Measurements from ENCODE around the gene CCDC200.
A peak's percentile ranks its signal among the peaks of the same experiment; 100 is the strongest.
"Not testable (repeated sequence)": the region's sequence is repeated elsewhere in the genome, so short reads cannot be mapped to it uniquely, and the experiment has no call there.

The CCDC200 gene

DNA sequence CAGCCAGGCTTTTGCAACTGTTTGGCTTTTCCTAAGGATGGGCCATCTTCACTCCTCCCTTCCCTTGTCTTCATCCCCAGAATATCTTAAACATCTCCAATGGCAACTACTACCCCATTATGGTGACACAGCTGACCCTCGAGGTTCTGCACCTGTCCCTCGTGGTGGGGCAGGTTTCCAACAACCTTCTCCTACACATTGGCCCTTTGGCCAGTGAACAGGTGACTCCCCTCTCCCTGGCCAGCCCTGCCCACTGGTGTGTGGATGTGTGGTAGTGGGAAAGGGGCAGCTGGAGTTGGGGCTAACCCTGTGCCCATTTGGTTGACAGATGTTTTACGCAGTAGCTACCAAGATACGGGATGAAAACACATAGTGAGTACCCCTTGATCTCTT is 12.1 kb downstream of the CCDC200 start:
- no peak for DNase-seq (ENCODE audit: low read depth)

DNA sequence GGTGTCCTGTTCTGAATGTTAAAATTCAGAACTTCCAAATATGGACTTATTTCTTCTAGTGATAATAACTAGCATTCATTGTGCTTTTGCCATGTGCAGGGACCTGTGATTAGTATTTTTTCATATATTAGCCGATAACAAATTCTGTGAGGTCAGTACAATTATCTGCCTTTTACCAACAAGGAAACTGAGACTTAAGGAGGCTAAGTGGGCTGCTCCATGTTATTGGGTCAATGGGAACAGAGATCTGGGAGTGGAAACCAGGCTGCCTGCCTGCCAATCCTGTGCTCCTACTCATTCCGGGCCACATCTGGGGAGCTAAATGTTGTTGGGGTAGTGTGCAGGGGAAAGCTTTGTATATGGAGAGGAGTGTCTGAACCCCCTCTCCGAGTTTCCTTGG is 13.1 kb downstream of the CCDC200 start:
- no peak for DNase-seq (ENCODE audit: low read depth)

- DNase-seq (ENCODE audit: low read depth) = no peak
Measured at GRCh38 chr17:43213545-43213944, 14.9 kb downstream of the CCDC200 start.

DNA sequence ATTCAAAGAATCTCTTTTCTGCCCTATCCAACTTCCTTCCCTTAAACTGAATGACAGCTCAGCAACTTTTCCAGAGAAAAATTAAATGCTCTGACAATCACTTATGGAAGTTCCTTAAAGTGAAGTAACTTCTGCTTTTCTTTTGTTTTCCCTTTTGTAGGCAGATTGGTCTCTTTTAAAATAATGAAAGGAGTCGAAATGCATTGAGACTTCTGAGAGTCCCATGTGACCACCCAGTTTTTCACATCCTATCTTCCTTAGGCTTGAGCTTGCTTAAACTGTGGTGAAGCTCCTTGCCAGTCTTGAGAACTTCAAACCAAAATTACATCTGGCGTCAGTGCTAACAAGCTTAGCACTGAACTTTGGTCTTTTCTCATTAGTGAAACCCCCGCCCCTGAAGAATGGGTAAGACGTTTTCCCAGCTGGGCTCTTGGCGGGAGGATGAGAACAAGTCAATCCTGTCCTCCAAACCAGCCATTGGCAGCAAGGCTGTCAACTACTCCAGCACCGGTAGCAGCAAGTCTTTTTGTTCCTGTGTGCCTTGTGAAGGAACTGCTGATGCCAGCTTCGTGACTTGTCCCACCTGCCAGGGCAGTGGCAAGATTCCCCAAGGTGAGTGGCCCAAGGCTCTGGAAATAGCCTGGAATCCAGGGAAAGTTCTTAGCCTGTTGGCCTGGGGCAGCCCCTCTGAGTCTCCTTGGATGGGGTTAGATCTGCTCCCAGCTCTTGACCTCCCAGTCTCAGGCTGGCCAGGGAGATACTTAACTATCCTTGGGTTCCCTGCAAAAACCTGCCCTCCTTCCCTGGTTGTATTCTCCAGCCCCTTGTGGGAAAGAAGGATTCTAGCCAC is 15.6 kb downstream of the CCDC200 start:
- no peak for DNase-seq (ENCODE audit: low read depth)

DNA sequence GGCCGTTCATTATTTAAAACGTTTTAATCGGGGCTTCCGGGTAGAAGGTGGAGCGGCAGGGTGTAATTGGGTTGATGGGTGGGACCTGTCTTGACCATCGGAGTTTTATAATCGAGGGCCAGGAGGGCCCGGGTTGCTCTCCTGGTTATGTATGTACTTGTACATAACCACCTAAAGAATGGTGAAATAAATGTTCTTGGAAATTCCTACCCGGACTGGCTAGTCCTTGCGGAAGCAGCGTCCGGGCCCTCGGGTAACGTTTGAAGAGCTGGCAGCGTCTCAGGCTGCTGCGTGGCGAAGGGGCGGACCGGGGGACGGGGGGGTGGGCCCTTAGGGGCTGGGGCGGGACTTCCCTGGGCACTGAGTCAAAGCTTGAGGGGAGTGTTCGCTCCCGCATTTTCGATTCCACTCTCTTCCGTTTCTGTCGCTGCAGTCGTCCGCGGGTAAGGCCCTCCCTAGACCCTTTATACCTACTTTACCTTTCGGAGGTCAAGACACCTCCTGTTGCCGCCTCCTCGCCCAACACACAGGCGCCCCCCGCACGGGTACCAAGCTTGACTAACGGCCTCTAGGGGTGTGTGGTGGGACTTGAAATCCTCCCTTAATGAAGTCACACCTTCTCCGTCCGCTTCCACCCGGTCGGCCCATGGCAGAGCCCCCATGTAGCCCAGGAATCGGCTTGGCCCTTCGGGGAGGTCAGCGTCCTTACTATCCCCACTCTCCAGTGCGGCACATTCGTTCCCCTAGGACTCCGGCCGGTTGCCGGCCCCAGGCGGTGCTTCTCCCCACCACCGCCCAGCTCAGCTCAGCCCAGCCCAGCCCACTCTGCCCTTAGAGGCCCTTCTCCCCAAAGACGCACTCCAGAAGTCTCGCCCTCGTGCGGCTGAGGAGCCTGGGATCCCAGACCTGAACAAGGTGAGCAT is 16.7 kb downstream of the CCDC200 start, which contains the start of gene TMEM106A:
Gene TMEM106A, plus strand, starts transcription at position 396 of the 923 bp plus-strand sequence. CDS start 1,167 bp downstream, outside the sequence.
- DNase-seq (ENCODE audit: low read depth) = peak; percentile 92

GRCh38 chr17:43211123-43211479 is 17.3 kb downstream of the CCDC200 start:
- no peak for DNase-seq (ENCODE audit: low read depth)

DNA sequence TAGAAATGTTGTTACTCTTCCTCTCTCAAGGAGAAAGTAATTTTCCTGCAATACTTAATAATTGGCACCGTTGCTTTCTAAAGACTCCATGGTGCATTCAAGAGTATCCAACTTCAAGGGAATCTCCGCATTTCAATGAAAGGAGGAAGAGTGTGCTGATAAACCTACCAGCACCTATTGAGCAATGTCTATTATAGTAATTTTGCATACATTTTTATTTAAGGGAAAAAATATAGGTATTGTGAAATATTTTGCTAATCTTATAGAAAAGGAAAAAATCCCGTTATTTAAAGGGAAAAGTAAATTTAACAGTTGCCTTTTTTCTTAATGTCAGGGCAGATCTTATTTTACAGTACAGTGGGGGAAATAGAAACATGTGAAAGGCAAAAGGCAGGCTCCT is 17.8 kb downstream of the CCDC200 start:
- DNase-seq (ENCODE audit: low read depth) = no peak

GRCh38 chr17:43203013-43203412 is 25.4 kb downstream of the CCDC200 start:
- not testable (repeated sequence) for DNase-seq (ENCODE audit: low read depth)

- DNase-seq (ENCODE audit: low read depth) = no peak
Measured at GRCh38 chr17:43200127-43200526, 28.3 kb downstream of the CCDC200 start.

DNA sequence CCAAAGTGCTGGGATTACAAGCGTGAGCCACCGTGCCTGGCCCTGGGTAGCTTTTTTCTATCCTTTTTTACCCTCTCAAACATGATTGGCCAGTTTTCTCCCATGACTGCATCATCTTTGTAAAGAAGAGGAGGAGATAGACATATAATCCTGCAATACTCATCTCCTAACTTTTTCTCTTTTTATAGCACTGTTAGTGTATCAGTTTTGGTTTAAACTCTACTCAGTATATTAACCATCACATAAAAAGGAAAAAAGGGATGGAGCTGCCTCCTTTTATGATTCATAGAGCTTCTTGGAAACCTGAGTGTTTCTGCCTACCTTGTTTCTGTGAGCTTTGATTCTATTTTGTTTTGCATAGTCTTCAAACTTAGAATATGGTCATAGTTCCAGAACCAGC is 28.8 kb downstream of the CCDC200 start:
- no peak for DNase-seq (ENCODE audit: low read depth)

DNA sequence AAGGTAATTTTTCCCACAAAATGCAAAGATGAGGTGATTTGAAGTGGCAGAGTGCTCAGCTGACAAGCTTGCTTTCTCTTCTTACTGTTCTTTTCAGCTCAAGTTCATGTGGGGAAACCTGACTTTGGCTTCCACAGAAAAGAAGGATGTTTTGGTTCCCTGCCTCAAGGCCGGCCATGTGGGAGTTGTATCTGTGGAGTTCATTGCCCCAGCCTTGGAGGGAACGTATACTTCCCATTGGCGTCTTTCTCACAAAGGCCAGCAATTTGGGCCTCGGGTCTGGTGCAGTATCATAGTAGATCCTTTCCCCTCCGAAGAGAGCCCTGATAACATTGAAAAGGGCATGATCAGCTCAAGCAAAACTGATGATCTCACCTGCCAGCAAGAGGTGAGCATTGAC is 35.2 kb downstream of the CCDC200 start:
- DNase-seq (ENCODE audit: low read depth) = no peak

DNA sequence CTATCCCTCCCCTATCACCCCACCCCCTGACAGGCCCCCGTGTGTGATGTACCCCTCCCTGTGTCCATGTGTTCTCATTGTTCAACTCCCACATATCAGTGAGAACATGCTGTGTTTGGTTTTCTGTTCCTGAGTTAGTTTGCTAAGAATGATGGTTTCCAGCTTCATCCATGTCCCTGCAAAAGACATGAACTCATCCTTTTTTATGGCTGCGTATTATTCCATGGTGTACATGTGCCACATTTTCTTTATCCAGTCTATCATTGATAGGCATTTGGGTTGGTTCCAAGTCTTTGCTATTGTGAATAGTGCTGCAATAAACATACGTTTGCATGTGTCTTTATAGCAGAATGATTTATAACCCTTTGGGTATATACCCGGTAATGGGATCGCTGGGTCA is 41.8 kb downstream of the CCDC200 start:
- not testable (repeated sequence) for DNase-seq (ENCODE audit: low read depth)

DNA sequence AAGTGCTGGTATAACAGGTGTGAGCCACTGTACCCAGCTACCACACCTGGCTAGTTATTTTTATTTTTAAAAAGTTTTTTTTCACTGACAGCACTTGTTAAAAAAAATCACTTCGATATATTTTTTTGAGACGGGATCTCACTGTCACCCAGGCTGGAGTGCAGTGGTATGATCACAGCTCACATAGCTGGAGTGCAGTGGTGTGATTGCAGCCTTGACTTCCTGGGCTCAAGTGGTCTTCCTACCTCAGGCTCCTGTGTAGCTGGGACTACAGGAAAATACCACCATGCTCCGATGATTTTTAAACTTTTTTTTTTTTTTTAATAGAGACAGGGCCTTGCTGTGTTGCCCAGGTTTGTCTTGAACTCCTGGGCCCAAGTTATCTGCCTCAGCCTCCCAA is 44.5 kb downstream of the CCDC200 start:
- DNase-seq (ENCODE audit: low read depth) = no peak

GRCh38 chr17:43176119-43176570 is 52.3 kb downstream of the CCDC200 start:
- no peak for DNase-seq (ENCODE audit: low read depth)

GRCh38 chr17:43175213-43176118 is 53.0 kb downstream of the CCDC200 start:
- DNase-seq (ENCODE audit: low read depth) = peak; percentile 94

- peak; percentile 97 for DNase-seq (ENCODE audit: low read depth)
Measured at GRCh38 chr17:43171586-43172487, 56.6 kb downstream of the CCDC200 start.

All from EH (cell line).